OCI-LY1 (cell line): ENCODE data around the gene ACAP2.

Experiments
- H2AFZ ChIP-seq: fragments of 200-600 bp; sonication (generic), shearing (Covaris generic); 2 replicates; pipeline ENCODE4 v1.6.0; 2014; ENCODE audit warnings: antibody characterized with exemption, mild to moderate bottlenecking, low read length
- H3F3A ChIP-seq: fragments of 200-600 bp; sonication (generic), shearing (Covaris generic); 2 replicates; pipeline ENCODE4 v1.6.0; 2014; ENCODE audit warnings: mild to moderate bottlenecking, antibody characterized with exemption, low read length, moderate library complexity; ENCODE audit not compliant: insufficient read depth
- H3K27ac ChIP-seq: fragments of 200-600 bp; sonication (generic); 2 replicates; pipeline ENCODE4 v1.5.1; 2014; ENCODE audit warnings: low read length, mixed run types, mild to moderate bottlenecking, low read depth; ENCODE audit not compliant: poor library complexity, severe bottlenecking
- H3K27me3 ChIP-seq: fragments of 200-600 bp; sonication (generic); 2 replicates; pipeline ENCODE4 v1.6.0; 2014; ENCODE audit warnings: antibody characterized with exemption, mild to moderate bottlenecking, low read length, moderate library complexity; ENCODE audit not compliant: insufficient read depth
- H3K36me3 ChIP-seq: fragments of 200-600 bp; sonication (generic); 2 replicates; pipeline ENCODE4 v1.6.1; 2014; ENCODE audit warnings: mild to moderate bottlenecking, antibody characterized with exemption, low read length, moderate library complexity, mixed read lengths; ENCODE audit not compliant: insufficient read depth
- H3K4me1 ChIP-seq: fragments of 200-600 bp; sonication (generic); 2 replicates; pipeline ENCODE4 v1.5.1; 2014; ENCODE audit warnings: mild to moderate bottlenecking, low read length, moderate library complexity; ENCODE audit not compliant: insufficient read depth, severe bottlenecking
- H3K4me2 ChIP-seq: fragments of 200-600 bp; sonication (generic), shearing (Covaris generic); 2 replicates; pipeline ENCODE4 v1.6.1; 2014; ENCODE audit warnings: low read length
- H3K4me3 ChIP-seq: fragments of 200-600 bp; sonication (generic); 2 replicates; pipeline ENCODE4 v1.5.1; 2014; ENCODE audit warnings: low read length, low read depth, mild to moderate bottlenecking, mixed read lengths; ENCODE audit not compliant: poor library complexity, severe bottlenecking
- H3K79me2 ChIP-seq: fragments of 200-600 bp; shearing (Covaris generic); 2 replicates; pipeline ENCODE4 v1.6.1; 2016; ENCODE audit warnings: mixed run types, low read length, mixed read lengths; ENCODE audit not compliant: insufficient read depth
- H3K9ac ChIP-seq: fragments of 200-600 bp; sonication (generic), shearing (Covaris generic); 2 replicates; pipeline ENCODE4 v1.6.1; 2014; ENCODE audit warnings: mild to moderate bottlenecking, low read length, mixed read lengths
- H3K9me2 ChIP-seq: fragments of 200-600 bp; sonication (generic), shearing (Covaris generic); 2 replicates; pipeline ENCODE4 v1.6.1; 2014; ENCODE audit warnings: low read depth, mild to moderate bottlenecking, low read length, mixed read lengths
- H3K9me3 ChIP-seq: fragments of 200-600 bp; shearing (Covaris generic); 2 replicates; pipeline ENCODE4 v1.6.1; 2014; ENCODE audit warnings: low read length, mixed read lengths
- H4K20me1 ChIP-seq: fragments of 200-600 bp; sonication (generic), shearing (Covaris generic); 2 replicates; pipeline ENCODE4 v1.6.0; 2016; ENCODE audit warnings: mild to moderate bottlenecking, low read length; ENCODE audit not compliant: insufficient read depth
- EZH2 ChIP-seq: fragments of 200-600 bp; sonication (generic), shearing (Covaris generic); IDR thresholded peaks from 2 replicates; pipeline ENCODE4 v1.8.0; 2017; ENCODE audit warnings: borderline replicate concordance, mixed run types, mild to moderate bottlenecking, antibody characterized with exemption, low read length, moderate library complexity, mixed read lengths
- TF ChIP-seq, protein P1 (sequence below): fragments of 200-600 bp; sonication (generic), shearing (Covaris generic); IDR thresholded peaks from 2 replicates; pipeline ENCODE4 v1.5.1; 2017; ENCODE audit warnings: mild to moderate bottlenecking, antibody characterized with exemption, low read length, moderate library complexity, mixed read lengths

Gene ACAP2

DNA sequence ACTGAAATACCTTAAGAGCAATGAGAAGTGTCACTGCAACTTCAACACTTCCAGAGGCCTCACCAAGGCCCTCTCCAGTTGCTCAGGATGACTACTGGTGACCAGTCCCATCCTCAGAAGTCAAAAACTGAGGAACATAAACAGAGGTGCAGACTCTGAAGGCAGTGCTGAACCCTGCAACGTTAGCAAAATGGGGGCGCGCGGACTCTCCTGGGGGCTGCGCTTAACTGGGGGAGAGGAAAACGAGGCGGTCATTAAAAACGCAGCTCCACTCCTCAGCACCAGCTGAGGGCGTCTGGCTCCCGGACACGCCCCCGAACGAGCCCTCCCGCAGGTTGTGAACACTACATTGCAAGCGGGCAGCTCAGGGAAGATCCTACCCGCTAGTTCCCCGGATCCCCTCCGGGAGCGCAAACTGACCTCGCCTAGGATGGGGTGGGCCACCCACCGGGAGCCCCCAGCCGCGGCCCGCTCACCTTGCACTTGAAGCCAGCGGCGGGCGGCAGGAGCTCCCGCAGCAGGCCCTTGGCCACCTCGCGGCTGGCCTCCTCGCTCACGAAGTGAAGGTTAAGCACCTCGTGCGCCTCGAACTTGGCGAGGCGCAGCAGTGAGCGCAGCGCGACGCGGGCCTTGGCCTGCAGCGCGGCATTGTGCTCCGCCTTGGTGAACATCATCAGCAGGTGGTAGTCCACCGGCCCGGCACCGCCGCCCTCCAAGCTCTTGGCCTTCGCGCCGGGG, 172.6 kb downstream of the ACAP2 start:
- H3K9me2 ChIP-seq, result no peaks in the 10 kb centered on the region
- 0 out of 2 replicates have a peak, but pooled peaks cover 3% of the 10 kb centered on the region for H3F3A ChIP-seq
- H3K36me3 ChIP-seq, result peaks cover 10% of the 10 kb centered on the region; the same call in 1 of the 2 replicates
- peaks cover 22% of the 10 kb centered on the region for H3K4me1 ChIP-seq
- H2AFZ ChIP-seq, result no peak overlapping the region
- TF ChIP-seq, protein P1, sequence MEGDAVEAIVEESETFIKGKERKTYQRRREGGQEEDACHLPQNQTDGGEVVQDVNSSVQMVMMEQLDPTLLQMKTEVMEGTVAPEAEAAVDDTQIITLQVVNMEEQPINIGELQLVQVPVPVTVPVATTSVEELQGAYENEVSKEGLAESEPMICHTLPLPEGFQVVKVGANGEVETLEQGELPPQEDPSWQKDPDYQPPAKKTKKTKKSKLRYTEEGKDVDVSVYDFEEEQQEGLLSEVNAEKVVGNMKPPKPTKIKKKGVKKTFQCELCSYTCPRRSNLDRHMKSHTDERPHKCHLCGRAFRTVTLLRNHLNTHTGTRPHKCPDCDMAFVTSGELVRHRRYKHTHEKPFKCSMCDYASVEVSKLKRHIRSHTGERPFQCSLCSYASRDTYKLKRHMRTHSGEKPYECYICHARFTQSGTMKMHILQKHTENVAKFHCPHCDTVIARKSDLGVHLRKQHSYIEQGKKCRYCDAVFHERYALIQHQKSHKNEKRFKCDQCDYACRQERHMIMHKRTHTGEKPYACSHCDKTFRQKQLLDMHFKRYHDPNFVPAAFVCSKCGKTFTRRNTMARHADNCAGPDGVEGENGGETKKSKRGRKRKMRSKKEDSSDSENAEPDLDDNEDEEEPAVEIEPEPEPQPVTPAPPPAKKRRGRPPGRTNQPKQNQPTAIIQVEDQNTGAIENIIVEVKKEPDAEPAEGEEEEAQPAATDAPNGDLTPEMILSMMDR, result no peak
- TF ChIP-seq EZH2, result no peak
- H3K27me3 ChIP-seq, result no peaks in the 10 kb centered on the region
- no peaks in the 10 kb centered on the region for H3K9me3 ChIP-seq
- H3K4me2 ChIP-seq, result peak overlapping the region; percentile 97
- H4K20me1 ChIP-seq, result no peaks in the 10 kb centered on the region
- H3K79me2 ChIP-seq, result no peaks in the 10 kb centered on the region
- peak overlapping the region; percentile 74 for H3K4me3 ChIP-seq
- peak overlapping the region; percentile 83 for H3K9ac ChIP-seq
- no peak overlapping the region for H3K27ac ChIP-seq

DNA sequence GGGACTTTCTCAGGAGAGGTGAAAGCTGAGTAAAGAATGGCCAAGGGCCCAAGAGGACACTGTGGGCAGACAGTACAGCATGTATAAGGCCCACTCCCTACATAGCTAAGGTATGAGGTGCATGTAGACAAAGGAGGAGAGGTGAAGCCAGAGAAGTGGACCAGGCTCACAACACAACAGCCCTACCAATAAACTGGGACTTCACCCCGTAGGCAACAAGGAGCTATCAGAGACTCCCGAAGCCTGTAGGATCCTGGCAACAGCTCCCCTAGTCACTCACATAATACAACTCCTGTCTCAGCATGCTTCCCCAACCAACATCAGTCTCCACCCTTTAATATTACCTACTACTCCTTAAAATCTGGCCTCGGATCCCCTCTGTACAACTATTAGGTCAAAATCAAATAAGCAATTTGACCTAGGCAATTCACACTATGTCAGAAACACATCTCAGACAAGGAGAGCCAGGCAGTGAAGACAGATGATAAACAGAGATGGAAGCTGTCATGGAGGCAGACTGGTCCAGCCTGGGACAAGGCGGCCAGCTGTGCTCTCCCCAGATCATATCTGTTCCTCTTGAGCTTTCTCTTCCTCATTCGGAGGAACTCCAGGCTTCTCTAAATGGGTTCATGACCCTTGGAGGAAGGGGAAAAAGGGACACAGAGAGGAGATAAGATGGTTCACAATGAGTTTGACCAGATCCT, 173.3 kb downstream of the ACAP2 start:
- Histone ChIP-seq H3K36me3 (peaks cover 10% of the 10 kb centered on the region; the same call in 1 of the 2 replicates), H3K9me3 (no peaks in the 10 kb centered on the region), H3K27ac (no peak overlapping the region), H3K27me3 (no peaks in the 10 kb centered on the region), H3F3A (0 out of 2 replicates have a peak, but pooled peaks cover 3% of the 10 kb centered on the region), H2AFZ (no peak overlapping the region), H3K9ac (peak overlapping the region; percentile 83; the same call in 1 of the 2 replicates), H3K9me2 (no peaks in the 10 kb centered on the region), H3K79me2 (no peaks in the 10 kb centered on the region), H4K20me1 (no peaks in the 10 kb centered on the region), H3K4me1 (peaks cover 22% of the 10 kb centered on the region), H3K4me2 (peak overlapping the region; percentile 97), H3K4me3 (peak overlapping the region; percentile 74)
- TF ChIP-seq EZH2, result no peak
- TF ChIP-seq, protein P1, result no peak

DNA sequence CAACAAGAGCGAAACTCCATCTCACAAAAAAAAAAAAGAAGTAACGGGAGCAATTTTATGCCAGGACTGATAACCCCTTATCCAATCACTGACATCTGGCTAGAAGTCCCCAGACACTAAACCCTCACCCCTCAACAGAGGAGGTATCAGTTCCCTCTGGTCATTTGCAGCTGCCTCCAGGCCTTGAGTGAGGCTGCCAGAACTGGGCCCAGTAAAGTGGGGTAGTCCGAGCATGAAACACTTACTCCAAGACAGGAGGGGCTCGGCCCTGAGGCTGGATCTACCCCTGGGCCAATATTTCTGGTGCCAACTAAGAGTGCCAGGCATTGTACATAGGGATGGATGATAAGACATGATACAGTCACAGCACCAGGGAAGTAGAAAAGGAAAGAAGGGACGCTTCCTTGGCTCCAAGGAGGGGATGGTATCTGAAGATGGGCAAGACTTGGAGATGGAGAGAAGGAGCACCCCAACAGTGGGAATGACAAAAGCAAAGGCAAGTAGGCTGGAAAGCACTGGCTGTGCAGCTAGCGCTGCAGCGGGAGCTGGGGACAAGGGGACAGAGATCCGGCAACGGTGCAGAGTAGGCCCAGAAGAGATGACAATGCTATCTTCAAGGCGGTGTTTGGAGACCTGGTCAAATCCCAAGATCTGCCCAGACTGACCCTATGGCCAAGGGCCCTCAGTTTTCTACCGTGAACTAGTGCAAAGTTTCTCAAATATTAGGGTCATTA, 174.1 kb downstream of the ACAP2 start:
- Histone ChIP-seq H4K20me1 (no peaks in the 10 kb centered on the region), H3K9ac (no peak overlapping the region), H3F3A (no peaks in the 10 kb centered on the region), H3K36me3 (peaks cover 10% of the 10 kb centered on the region; the same call in 1 of the 2 replicates), H3K9me3 (no peaks in the 10 kb centered on the region), H3K27me3 (no peaks in the 10 kb centered on the region), H3K79me2 (no peaks in the 10 kb centered on the region), H2AFZ (no peak overlapping the region), H3K4me2 (no peak overlapping the region), H3K27ac (no peak overlapping the region), H3K4me3 (no peak overlapping the region), H3K4me1 (peaks cover 22% of the 10 kb centered on the region), H3K9me2 (no peaks in the 10 kb centered on the region)
- TF ChIP-seq, protein P1, result no peak
- TF ChIP-seq EZH2, result no peak
